HEK293T (cell line): ENCODE measurements around the gene VEPH1.

Experiments
- BHLHE40 ChIP-seq: fragments of 450-650 bp; IDR thresholded peaks from 2 replicates; pipeline ENCODE4 v1.6.1; 2016; ENCODE audit warnings: mild to moderate bottlenecking, moderate library complexity, borderline replicate concordance
- ELF4 ChIP-seq: fragments of 450-650 bp; IDR thresholded peaks from 2 replicates; pipeline ENCODE4 v1.6.1; 2017; ENCODE audit warnings: antibody characterized with exemption
- SUZ12 ChIP-seq: fragments of 450-650 bp; IDR thresholded peaks from 2 replicates; pipeline ENCODE4 v1.6.1; 2016; ENCODE audit warnings: mild to moderate bottlenecking

DNA sequence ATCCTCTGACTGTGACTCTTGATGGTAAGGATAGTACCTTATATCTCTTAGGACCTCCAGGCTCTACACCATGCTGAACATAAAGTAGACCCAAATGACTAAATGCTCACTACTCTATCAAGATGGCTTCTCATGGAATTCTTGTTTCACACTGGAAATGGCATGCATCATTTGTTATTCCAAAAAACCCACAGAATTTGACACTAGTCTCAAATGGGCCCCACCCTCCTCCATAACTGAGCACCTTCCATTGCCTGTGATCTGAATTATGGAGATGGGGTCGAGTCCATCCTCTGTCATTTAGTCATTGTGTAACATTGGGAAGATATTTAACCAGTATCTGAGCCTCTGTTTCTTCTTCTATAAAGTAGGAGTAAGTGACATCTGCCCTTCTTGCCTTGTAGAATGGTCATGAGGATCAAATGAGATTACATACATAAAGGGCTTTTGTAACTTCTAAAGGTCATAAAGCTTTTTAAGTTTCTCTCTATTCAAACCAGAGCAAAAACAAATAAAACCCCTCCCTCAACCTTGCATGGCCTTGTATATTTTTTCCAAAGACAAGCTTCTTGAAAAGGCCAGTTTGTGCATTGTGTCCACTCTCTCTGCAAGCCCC is 123.6 kb downstream of the VEPH1 start:
- no peak for TF ChIP-seq ELF4
- no peak for TF ChIP-seq BHLHE40
- TF ChIP-seq SUZ12: no peak
